GM19452 (cell line): ENCODE measurements around the gene USP19.

Experiments used
- ATAC-seq: cut with Tn5 transposase; IDR thresholded peaks from one replicate; pipeline ENCODE4 v1.9.1; 2021; ENCODE audit not compliant: unreplicated experiment

The USP19 gene

GRCh38 chr3:49120438-49121131 is at the start of gene USP19:
Gene USP19 (minus strand): TSS chr3:49120823. CDS start chr3:49119145, 1,678 bp downstream.
- ATAC-seq: peak; percentile 84

GRCh38 chr3:49166752-49167556 is 46.3 kb upstream of the USP19 start:
- ATAC-seq: no peak

GRCh38 chr3:49165771-49166751 is 45.4 kb upstream of the USP19 start, which contains the start of gene CCDC71:
Gene CCDC71 (minus strand): TSS chr3:49166331. CDS start chr3:49164208, 2,123 bp downstream.
- ATAC-seq: peak; percentile 60

GRCh38 chr3:49164983-49165720 is 44.5 kb upstream of the USP19 start:
- no peak for ATAC-seq

GRCh38 chr3:49163609-49164008 is 43.0 kb upstream of the USP19 start:
- no peak for ATAC-seq

- ATAC-seq: no peak
Measured at GRCh38 chr3:49162751-49163419, 42.3 kb upstream of the USP19 start.

- ATAC-seq: no peak
Measured at GRCh38 chr3:49161808-49162530, 41.3 kb upstream of the USP19 start.

- ATAC-seq: no peak
Measured at GRCh38 chr3:49161197-49161596, 40.6 kb upstream of the USP19 start.

GRCh38 chr3:49158792-49159191 is 38.2 kb upstream of the USP19 start:
- ATAC-seq: no peak

- no peak for ATAC-seq
Measured at GRCh38 chr3:49158103-49158709, 37.6 kb upstream of the USP19 start.

- no peak for ATAC-seq
Measured at GRCh38 chr3:49157289-49157688, 36.7 kb upstream of the USP19 start.

GRCh38 chr3:49153349-49153912 is 32.8 kb upstream of the USP19 start:
- ATAC-seq: no peak

GRCh38 chr3:49151610-49152009 is 31.0 kb upstream of the USP19 start:
- ATAC-seq: no peak

GRCh38 chr3:49148159-49148558 is 27.5 kb upstream of the USP19 start:
- no peak for ATAC-seq

GRCh38 chr3:49140080-49140479 is 19.5 kb upstream of the USP19 start:
- no peak for ATAC-seq

GRCh38 chr3:49135499-49135898 is 14.9 kb upstream of the USP19 start:
- no peak for ATAC-seq

- ATAC-seq: no peak
Measured at GRCh38 chr3:49134471-49135265, 14.0 kb upstream of the USP19 start.
